Measurements from ENCODE around the gene KCNIP4.

- TF ChIP-seq, protein P1, sequence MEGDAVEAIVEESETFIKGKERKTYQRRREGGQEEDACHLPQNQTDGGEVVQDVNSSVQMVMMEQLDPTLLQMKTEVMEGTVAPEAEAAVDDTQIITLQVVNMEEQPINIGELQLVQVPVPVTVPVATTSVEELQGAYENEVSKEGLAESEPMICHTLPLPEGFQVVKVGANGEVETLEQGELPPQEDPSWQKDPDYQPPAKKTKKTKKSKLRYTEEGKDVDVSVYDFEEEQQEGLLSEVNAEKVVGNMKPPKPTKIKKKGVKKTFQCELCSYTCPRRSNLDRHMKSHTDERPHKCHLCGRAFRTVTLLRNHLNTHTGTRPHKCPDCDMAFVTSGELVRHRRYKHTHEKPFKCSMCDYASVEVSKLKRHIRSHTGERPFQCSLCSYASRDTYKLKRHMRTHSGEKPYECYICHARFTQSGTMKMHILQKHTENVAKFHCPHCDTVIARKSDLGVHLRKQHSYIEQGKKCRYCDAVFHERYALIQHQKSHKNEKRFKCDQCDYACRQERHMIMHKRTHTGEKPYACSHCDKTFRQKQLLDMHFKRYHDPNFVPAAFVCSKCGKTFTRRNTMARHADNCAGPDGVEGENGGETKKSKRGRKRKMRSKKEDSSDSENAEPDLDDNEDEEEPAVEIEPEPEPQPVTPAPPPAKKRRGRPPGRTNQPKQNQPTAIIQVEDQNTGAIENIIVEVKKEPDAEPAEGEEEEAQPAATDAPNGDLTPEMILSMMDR (IDR thresholded peaks at IDR 0.05): no peak
- TF ChIP-seq EZH2 (IDR thresholded peaks at IDR 0.05; ENCODE audit: borderline replicate concordance, insufficient read depth, low read depth, low read length, poor library complexity, severe bottlenecking): no peak
Measured at GRCh38 chr4:21555083-21555482, 393.5 kb downstream of the KCNIP4 start.
